Skeletal muscle satellite cell (primary cell): ENCODE data around the gene SDK1.
A peak's percentile ranks its signal among the peaks of the same experiment; 100 is the strongest.

ENCODE experiments used
- H3K27me3 ChIP-seq: 2 replicates; pipeline ENCODE4 v1.7.0; 2013; ENCODE audit warnings: low read length; ENCODE audit not compliant: control insufficient read depth, insufficient read depth
- H3K36me3 ChIP-seq: 2 replicates; pipeline ENCODE4 v1.7.0; 2013; ENCODE audit warnings: mild to moderate bottlenecking, control low read depth, low read length; ENCODE audit not compliant: insufficient read depth
- H3K4me1 ChIP-seq: 2 replicates; pipeline ENCODE4 v1.7.0; 2013; ENCODE audit warnings: low read length; ENCODE audit not compliant: control insufficient read depth, insufficient read depth
- H3K4me2 ChIP-seq: 2 replicates; pipeline ENCODE4 v1.7.0; 2013; ENCODE audit warnings: mild to moderate bottlenecking, low read length
- H3K4me3 ChIP-seq: 2 replicates; pipeline ENCODE4 v1.7.0; 2013; ENCODE audit warnings: low read length
- H3K9ac ChIP-seq: 2 replicates; pipeline ENCODE4 v1.7.0; 2013; ENCODE audit warnings: mild to moderate bottlenecking, low read depth, low read length, moderate library complexity
- H3K9me3 ChIP-seq: replicated peaks from 2 replicates; pipeline ENCODE4 v1.7.0; 2013; ENCODE audit warnings: mild to moderate bottlenecking, control low read depth, low read length

Gene SDK1

GRCh38 chr7:3712841-3713240 is 411.8 kb downstream of the SDK1 start:
- no peak overlapping the region for H3K4me3 ChIP-seq
- H3K36me3 ChIP-seq = no peaks in the 10 kb centered on the region
- H3K4me1 ChIP-seq = no peaks in the 10 kb centered on the region
- H3K9ac ChIP-seq = no peak overlapping the region
- no peak overlapping the region for H3K4me2 ChIP-seq
- no peaks in the 10 kb centered on the region for H3K27me3 ChIP-seq
- no peaks in the 10 kb centered on the region for H3K9me3 ChIP-seq

GRCh38 chr7:3721422-3721821 is 420.4 kb downstream of the SDK1 start:
- no peaks in the 10 kb centered on the region for H3K36me3 ChIP-seq
- no peak overlapping the region for H3K9ac ChIP-seq
- no peaks in the 10 kb centered on the region for H3K27me3 ChIP-seq
- no peak overlapping the region for H3K4me2 ChIP-seq
- H3K4me3 ChIP-seq = no peak overlapping the region
- H3K4me1 ChIP-seq = no peaks in the 10 kb centered on the region
- H3K9me3 ChIP-seq = no peaks in the 10 kb centered on the region

- Histone ChIP-seq H3K4me1 (no peaks in the 10 kb centered on the region), H3K36me3 (no peaks in the 10 kb centered on the region), H3K9me3 (no peaks in the 10 kb centered on the region), H3K4me3 (no peak overlapping the region), H3K27me3 (no peaks in the 10 kb centered on the region), H3K4me2 (peak overlapping the region; percentile 60), H3K9ac (no peak overlapping the region)
These were observed 421.4 kb downstream of the SDK1 start for GRCh38 chr7:3722396-3722922.

- no peak overlapping the region for H3K9ac ChIP-seq
- H3K4me2 ChIP-seq = no peak overlapping the region
- no peak overlapping the region for H3K4me3 ChIP-seq
- peaks cover 7% of the 10 kb centered on the region for H3K4me1 ChIP-seq
- no peaks in the 10 kb centered on the region for H3K36me3 ChIP-seq
- no peaks in the 10 kb centered on the region for H3K9me3 ChIP-seq
- no peaks in the 10 kb centered on the region for H3K27me3 ChIP-seq
These were observed 424.4 kb downstream of the SDK1 start for GRCh38 chr7:3725155-3726059.

GRCh38 chr7:3730276-3730675 is 429.2 kb downstream of the SDK1 start:
- H3K9me3 ChIP-seq = peaks cover 4% of the 10 kb centered on the region
- no peaks in the 10 kb centered on the region for H3K27me3 ChIP-seq
- H3K4me3 ChIP-seq = no peak overlapping the region
- H3K36me3 ChIP-seq = no peaks in the 10 kb centered on the region
- H3K4me1 ChIP-seq = peaks cover 15% of the 10 kb centered on the region
- H3K4me2 ChIP-seq = peak overlapping the region; percentile 17
- H3K9ac ChIP-seq = no peak overlapping the region

- H3K9ac ChIP-seq = no peak overlapping the region
- peaks cover 5% of the 10 kb centered on the region for H3K9me3 ChIP-seq
- H3K4me2 ChIP-seq = no peak overlapping the region
- H3K27me3 ChIP-seq = no peaks in the 10 kb centered on the region
- peaks cover 15% of the 10 kb centered on the region for H3K4me1 ChIP-seq
- H3K4me3 ChIP-seq = no peak overlapping the region
- no peaks in the 10 kb centered on the region for H3K36me3 ChIP-seq
These were observed 431.4 kb downstream of the SDK1 start for GRCh38 chr7:3732395-3733005.

GRCh38 chr7:3733541-3734140 is 432.6 kb downstream of the SDK1 start:
- no peaks in the 10 kb centered on the region for H3K27me3 ChIP-seq
- peak overlapping the region; percentile 26 for H3K9ac ChIP-seq
- peaks cover 15% of the 10 kb centered on the region for H3K4me1 ChIP-seq
- peak overlapping the region; percentile 28 for H3K4me3 ChIP-seq
- peak overlapping the region; percentile 71 for H3K4me2 ChIP-seq
- H3K9me3 ChIP-seq = peaks cover 11% of the 10 kb centered on the region
- no peaks in the 10 kb centered on the region for H3K36me3 ChIP-seq

- no peak overlapping the region for H3K9ac ChIP-seq
- no peaks in the 10 kb centered on the region for H3K4me1 ChIP-seq
- H3K4me3 ChIP-seq = no peak overlapping the region
- H3K36me3 ChIP-seq = no peaks in the 10 kb centered on the region
- H3K9me3 ChIP-seq = peaks cover 8% of the 10 kb centered on the region
- H3K4me2 ChIP-seq = no peak overlapping the region
- no peaks in the 10 kb centered on the region for H3K27me3 ChIP-seq
These were observed 437.9 kb downstream of the SDK1 start for GRCh38 chr7:3738964-3739363.

- Histone ChIP-seq H3K27me3 (no peaks in the 10 kb centered on the region), H3K4me2 (no peak overlapping the region), H3K9ac (no peak overlapping the region), H3K4me3 (no peak overlapping the region), H3K36me3 (no peaks in the 10 kb centered on the region), H3K9me3 (peaks cover 8% of the 10 kb centered on the region), H3K4me1 (no peaks in the 10 kb centered on the region)
These were observed 438.9 kb downstream of the SDK1 start for GRCh38 chr7:3739983-3740382.

GRCh38 chr7:3747467-3747866 is 446.4 kb downstream of the SDK1 start:
- no peaks in the 10 kb centered on the region for H3K4me1 ChIP-seq
- no peak overlapping the region for H3K4me3 ChIP-seq
- H3K9ac ChIP-seq = no peak overlapping the region
- no peaks in the 10 kb centered on the region for H3K36me3 ChIP-seq
- no peaks in the 10 kb centered on the region for H3K9me3 ChIP-seq
- H3K27me3 ChIP-seq = no peaks in the 10 kb centered on the region
- H3K4me2 ChIP-seq = no peak overlapping the region

- Histone ChIP-seq H3K4me3 (no peak overlapping the region), H3K27me3 (no peaks in the 10 kb centered on the region)
These were observed 447.3 kb downstream of the SDK1 start for GRCh38 chr7:3748389-3748788.

More at GRCh38 chr7:3748389-3748788, 447.3 kb downstream of the SDK1 start:
- H3K9me3 ChIP-seq = no peaks in the 10 kb centered on the region
- no peaks in the 10 kb centered on the region for H3K36me3 ChIP-seq
- no peak overlapping the region for H3K4me2 ChIP-seq
- H3K4me1 ChIP-seq = no peaks in the 10 kb centered on the region
- H3K9ac ChIP-seq = no peak overlapping the region
